ENCODE data around the gene JPH2.

Gene JPH2

GRCh38 chr20:44111712-44112335 is 75.2 kb downstream of the JPH2 start:
- TF ChIP-seq GABPA (IDR thresholded peaks at IDR 0.05; ENCODE audit: low read depth) (no peak), REST (IDR thresholded peaks at IDR 0.05; ENCODE audit: insufficient replicate concordance, low read depth) (no peak), CTCF (IDR thresholded peaks at IDR 0.05; ENCODE audit: insufficient read depth, low read length) (no peak), SPI1 (IDR thresholded peaks at IDR 0.05; ENCODE audit: borderline replicate concordance, low read depth) (no peak), POLR2AphosphoS5 (IDR thresholded peaks at IDR 0.05; ENCODE audit: low read depth) (no peak)
- Histone ChIP-seq H3K27me3 (ENCODE audit: insufficient read depth, poor library complexity, severe bottlenecking) (no peaks in the 10 kb centered on the region), H3K27ac (replicated peaks) (no peak overlapping the region), H3K4me3 (replicated peaks; ENCODE audit: insufficient read depth, low read length) (no peak overlapping the region)
- no peak for DNase-seq (ENCODE audit: low read depth in 1 of 2, low spot score in 1 of 2)

DNA sequence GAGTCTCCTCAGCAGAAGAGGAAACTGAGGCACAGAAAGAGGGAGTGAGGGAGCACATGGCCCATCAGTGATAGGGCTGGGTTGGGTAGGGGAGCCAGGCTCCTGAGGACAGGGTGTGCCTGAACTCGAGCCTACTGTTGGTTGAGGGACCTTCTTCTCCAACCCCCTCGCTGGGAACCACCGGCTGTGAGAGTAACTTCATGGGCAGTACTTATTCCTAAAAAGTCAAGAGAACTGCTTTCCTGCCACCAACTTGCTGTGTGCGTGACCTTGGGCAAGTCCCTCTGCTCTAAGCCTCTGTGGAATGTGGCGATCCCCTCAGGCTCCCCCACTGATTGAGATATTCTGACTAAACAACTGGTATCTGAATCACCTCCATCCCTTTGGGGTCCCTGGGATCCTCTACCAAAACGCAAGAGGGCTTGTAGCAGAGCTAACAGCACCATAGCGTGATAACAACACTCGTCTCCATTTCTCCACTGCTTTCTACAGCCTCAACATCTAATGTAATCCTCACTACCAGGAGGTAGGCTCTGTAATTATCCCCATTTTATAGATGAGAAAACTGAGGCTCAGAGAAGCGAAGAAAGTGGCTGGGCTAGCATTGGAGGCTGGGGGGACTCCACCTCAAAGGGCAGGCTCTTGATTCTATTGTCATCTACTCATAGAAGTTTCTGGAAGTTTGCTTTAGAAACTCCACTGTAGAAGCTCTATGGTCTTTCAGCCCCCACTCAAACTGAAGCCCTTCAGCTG is 76.0 kb downstream of the JPH2 start:
- TF ChIP-seq GABPA (IDR thresholded peaks at IDR 0.05; ENCODE audit: low read depth) (no peak), POLR2AphosphoS5 (IDR thresholded peaks at IDR 0.05; ENCODE audit: low read depth) (no peak), SPI1 (IDR thresholded peaks at IDR 0.05; ENCODE audit: borderline replicate concordance, low read depth) (no peak), CTCF (IDR thresholded peaks at IDR 0.05; ENCODE audit: insufficient read depth, low read length) (no peak), REST (IDR thresholded peaks at IDR 0.05; ENCODE audit: insufficient replicate concordance, low read depth) (no peak)
- Histone ChIP-seq H3K27ac (replicated peaks) (no peak overlapping the region), H3K27me3 (ENCODE audit: insufficient read depth, poor library complexity, severe bottlenecking) (no peaks in the 10 kb centered on the region), H3K4me3 (replicated peaks; ENCODE audit: insufficient read depth, low read length) (no peak overlapping the region)
- no peak for DNase-seq (ENCODE audit: low read depth in 1 of 2, low spot score in 1 of 2)

DNA sequence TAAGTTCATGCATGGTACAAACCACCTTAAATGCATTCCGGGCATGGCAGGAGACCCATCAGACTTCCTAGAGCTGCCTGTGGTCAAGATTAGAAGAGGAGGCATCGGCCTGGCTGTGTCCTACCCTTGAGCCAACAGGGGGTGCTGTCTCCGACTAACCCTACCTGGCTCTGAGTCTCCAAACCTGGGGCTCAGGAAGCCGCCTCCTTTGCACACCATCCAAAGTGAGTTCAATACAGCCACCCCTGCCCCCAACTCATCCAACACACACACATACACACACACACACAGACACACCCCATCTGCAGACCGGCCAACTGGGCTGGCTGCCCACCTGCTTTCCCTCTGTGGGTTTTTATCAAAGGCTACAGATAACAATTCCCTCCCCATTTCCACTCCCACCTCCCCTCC is 77.0 kb downstream of the JPH2 start:
- no peak for DNase-seq (ENCODE audit: low read depth in 1 of 2, low spot score in 1 of 2)
- H3K27ac ChIP-seq (replicated peaks), result no peak overlapping the region
- no peaks in the 10 kb centered on the region for H3K27me3 ChIP-seq (ENCODE audit: insufficient read depth, poor library complexity, severe bottlenecking)
- TF ChIP-seq POLR2AphosphoS5 (IDR thresholded peaks at IDR 0.05; ENCODE audit: low read depth), result no peak
- no peak for TF ChIP-seq GABPA (IDR thresholded peaks at IDR 0.05; ENCODE audit: low read depth)
- TF ChIP-seq CTCF (IDR thresholded peaks at IDR 0.05; ENCODE audit: insufficient read depth, low read length), result no peak
- TF ChIP-seq SPI1 (IDR thresholded peaks at IDR 0.05; ENCODE audit: borderline replicate concordance, low read depth), result no peak
- no peak for TF ChIP-seq REST (IDR thresholded peaks at IDR 0.05; ENCODE audit: insufficient replicate concordance, low read depth)
- H3K4me3 ChIP-seq (replicated peaks; ENCODE audit: insufficient read depth, low read length), result no peak overlapping the region

Data from HL-60 (cell line).